RWPE2 (cell line): ENCODE data around the gene MRPL22.
A peak's percentile ranks its signal among the peaks of the same experiment; 100 is the strongest.
"Not testable (repeated sequence)": the region's sequence is repeated elsewhere in the genome, so short reads cannot be mapped to it uniquely, and the experiment has no call there.

Experiments used
- ATAC-seq: fragments of 200-7000 bp; cut with Tn5 transposase; 3 replicates; pipeline ENCODE4 v1.9.1; 2021; ENCODE audit warnings: low read depth
- DNase-seq: peaks from one replicate; pipeline ENCODE4 v3.0.0-alpha.2; 2020; ENCODE audit warnings: low spot score
- H3K27ac ChIP-seq: fragments of 450-650 bp; 2 replicates; pipeline ENCODE4 v1.5.1; 2017; ENCODE audit warnings: mild to moderate bottlenecking; ENCODE audit not compliant: poor library complexity, severe bottlenecking
- H3K27me3 ChIP-seq: fragments of 250-450 bp; sonication (Bioruptor Pico); 2 replicates; pipeline ENCODE4 v1.5.1; 2021; ENCODE audit warnings: mild to moderate bottlenecking, moderate library complexity; ENCODE audit not compliant: insufficient read depth, poor library complexity, severe bottlenecking
- H3K36me3 ChIP-seq: fragments of 250-450 bp; sonication (Bioruptor Pico); 2 replicates; pipeline ENCODE4 v1.5.1; 2020; ENCODE audit warnings: low read depth, mild to moderate bottlenecking, moderate library complexity
- H3K4me1 ChIP-seq: fragments of 250-450 bp; sonication (Bioruptor Pico); 2 replicates; pipeline ENCODE4 v1.5.1; 2021; ENCODE audit warnings: mild to moderate bottlenecking, moderate library complexity; ENCODE audit not compliant: insufficient read depth, poor library complexity, severe bottlenecking
- H3K4me3 ChIP-seq: fragments of 250-450 bp; sonication (Bioruptor Pico); 2 replicates; pipeline ENCODE4 v1.5.1; 2021; ENCODE audit warnings: mild to moderate bottlenecking, moderate library complexity; ENCODE audit not compliant: severe bottlenecking
- H3K9me3 ChIP-seq: fragments of 250-450 bp; sonication (Bioruptor Pico); 2 replicates; pipeline ENCODE4 v1.5.1; 2021; ENCODE audit warnings: mild to moderate bottlenecking, moderate library complexity; ENCODE audit not compliant: severe bottlenecking
- CTCF ChIP-seq: fragments of 450-650 bp; IDR thresholded peaks from one replicate; pipeline ENCODE4 v1.5.1; 2017; ENCODE audit warnings: mild to moderate bottlenecking, moderate library complexity; ENCODE audit not compliant: poor library complexity, severe bottlenecking

The MRPL22 gene

GRCh38 chr5:154933537-154933936, 7.3 kb upstream of the MRPL22 start:
- Histone ChIP-seq H3K36me3 (peaks cover 70% of the 10 kb centered on the region), H3K4me1 (peaks cover 8% of the 10 kb centered on the region), H3K4me3 (no peak overlapping the region), H3K9me3 (no peaks in the 10 kb centered on the region), H3K27ac (no peak overlapping the region), H3K27me3 (no peaks in the 10 kb centered on the region)
- TF ChIP-seq CTCF = no peak
- DNase-seq = no peak
- ATAC-seq = no peak

- H3K4me3 ChIP-seq = no peak overlapping the region
- no peak for TF ChIP-seq CTCF
- peaks cover 57% of the 10 kb centered on the region for H3K36me3 ChIP-seq
- no peaks in the 10 kb centered on the region for H3K27me3 ChIP-seq
- DNase-seq (no peak), ATAC-seq (no peak)
- H3K4me1 ChIP-seq = peaks cover 8% of the 10 kb centered on the region
- no peaks in the 10 kb centered on the region for H3K9me3 ChIP-seq
- no peak overlapping the region for H3K27ac ChIP-seq
Observed at GRCh38 chr5:154934881-154935280, 6.0 kb upstream of the MRPL22 start.

- H3K27ac ChIP-seq = peak overlapping the region; percentile 5
- no peaks in the 10 kb centered on the region for H3K27me3 ChIP-seq
- peak overlapping the region; percentile 69 for H3K4me3 ChIP-seq
- no peak for TF ChIP-seq CTCF
- H3K36me3 ChIP-seq = peaks cover 34% of the 10 kb centered on the region
- ATAC-seq = no peak
- peaks cover 13% of the 10 kb centered on the region for H3K4me1 ChIP-seq
- DNase-seq = no peak
- no peaks in the 10 kb centered on the region for H3K9me3 ChIP-seq
Observed at GRCh38 chr5:154937186-154937717, 3.6 kb upstream of the MRPL22 start.

GRCh38 chr5:154937718-154938466, 3.0 kb upstream of the MRPL22 start, which contains the start of gene GEMIN5:
Gene GEMIN5, minus strand, starts transcription at chr5:154938211. Its CDS starts 78 bp downstream, at chr5:154938133.
- no peak for TF ChIP-seq CTCF
- H3K27me3 ChIP-seq = no peaks in the 10 kb centered on the region
- ATAC-seq (peak; percentile 90), DNase-seq (peak; percentile 90)
- peaks cover 18% of the 10 kb centered on the region for H3K4me1 ChIP-seq
- no peaks in the 10 kb centered on the region for H3K9me3 ChIP-seq
- peak within 1 kb of the TSS; percentile 5 for H3K27ac ChIP-seq
- peaks cover 33% of the 10 kb centered on the region for H3K36me3 ChIP-seq
- H3K4me3 ChIP-seq = peak within 1 kb of the TSS; percentile 69

GRCh38 chr5:154939387-154939786, 1.5 kb upstream of the MRPL22 start:
- not testable (repeated sequence) for H3K27ac ChIP-seq, H3K9me3 ChIP-seq, H3K4me3 ChIP-seq, H3K27me3 ChIP-seq, ATAC-seq, DNase-seq
- Histone ChIP-seq H3K4me1 (peaks cover 18% of the 10 kb centered on the region), H3K36me3 (peaks cover 33% of the 10 kb centered on the region)
